GM04503 (cell line): Measurements from ENCODE around the gene MAPK8IP3.

ENCODE experiments used
- DNase-seq: peaks from one replicate; pipeline ENCODE4 v3.0.0-alpha.2; 2012; ENCODE audit warnings: low read depth

The MAPK8IP3 gene

GRCh38 chr16:1762196-1762878 is 56.3 kb downstream of the MAPK8IP3 start:
- no peak for DNase-seq

DNA sequence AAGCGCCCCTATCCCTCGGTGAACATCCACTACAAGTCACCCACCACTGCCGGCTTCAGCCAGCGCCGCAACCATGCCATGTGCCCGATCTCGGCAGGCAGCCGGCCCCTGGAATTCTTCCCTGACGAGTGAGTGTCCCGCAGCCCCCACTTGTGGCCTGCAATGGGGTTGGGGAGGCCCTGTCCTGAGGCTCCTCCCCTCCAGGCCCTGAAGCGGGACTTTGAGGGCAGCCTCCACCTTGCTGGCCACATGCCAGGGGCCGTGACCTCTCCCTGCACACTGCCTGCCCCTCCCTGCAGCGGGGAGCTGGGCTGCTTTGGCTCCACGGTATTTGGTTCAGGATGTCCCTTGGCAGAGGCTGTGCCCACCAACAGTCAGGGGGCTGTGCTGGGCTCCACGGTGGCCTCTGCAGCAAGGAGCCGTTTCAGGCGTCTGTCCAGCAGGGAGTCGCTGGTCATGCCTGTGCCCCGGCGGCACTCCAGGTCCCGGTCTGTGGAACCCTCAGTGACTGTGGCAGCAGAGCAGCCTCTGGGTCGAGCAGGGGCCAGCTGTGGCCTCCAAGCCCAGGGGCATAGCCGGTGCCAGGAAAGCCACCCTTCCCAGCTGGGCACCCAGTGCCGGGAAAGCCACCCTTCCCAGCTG is 57.0 kb downstream of the MAPK8IP3 start:
- DNase-seq: no peak

- DNase-seq: no peak
These were observed 57.8 kb downstream of the MAPK8IP3 start for GRCh38 chr16:1763521-1764511.

DNA sequence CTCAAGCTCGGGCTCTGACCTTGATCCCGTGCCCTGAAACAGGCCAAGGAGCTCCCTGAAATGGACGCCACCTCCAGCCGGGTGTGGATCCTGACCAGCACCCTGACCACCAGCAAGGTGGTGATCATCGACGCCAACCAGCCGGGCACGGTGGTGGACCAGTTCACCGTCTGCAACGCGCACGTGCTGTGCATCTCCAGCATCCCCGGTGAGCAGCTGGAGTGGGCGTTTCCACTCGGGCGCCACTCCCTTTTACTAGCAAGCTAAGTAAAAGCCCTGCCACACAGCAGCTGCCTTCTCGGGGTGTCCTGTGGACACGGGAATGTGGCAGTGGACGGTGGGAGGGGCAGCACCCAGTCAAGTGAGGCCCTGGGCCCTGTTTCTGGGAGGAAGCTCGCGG is 59.0 kb downstream of the MAPK8IP3 start:
- no peak for DNase-seq

GRCh38 chr16:1765826-1766225 is 59.8 kb downstream of the MAPK8IP3 start:
- no peak for DNase-seq

GRCh38 chr16:1766231-1766630 is 60.2 kb downstream of the MAPK8IP3 start:
- no peak for DNase-seq

DNA sequence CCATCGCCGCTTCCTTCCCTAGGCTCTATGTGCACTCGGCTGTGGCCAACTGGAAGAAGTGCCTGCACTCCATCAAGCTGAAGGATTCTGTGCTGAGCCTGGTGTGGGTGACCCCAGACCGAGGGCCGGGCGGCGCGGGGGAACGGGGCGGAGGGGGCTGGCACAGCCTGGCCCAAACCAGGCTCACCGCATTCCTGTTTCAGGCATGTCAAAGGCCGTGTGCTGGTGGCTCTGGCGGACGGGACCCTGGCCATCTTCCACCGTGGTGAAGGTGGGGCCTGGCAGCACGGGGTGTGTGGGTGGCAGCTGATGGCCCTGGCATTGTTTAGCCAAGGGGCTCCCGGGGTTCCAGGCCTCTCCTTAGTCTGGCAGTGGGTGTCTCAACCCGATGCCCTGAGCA is 60.7 kb downstream of the MAPK8IP3 start:
- no peak for DNase-seq

DNA sequence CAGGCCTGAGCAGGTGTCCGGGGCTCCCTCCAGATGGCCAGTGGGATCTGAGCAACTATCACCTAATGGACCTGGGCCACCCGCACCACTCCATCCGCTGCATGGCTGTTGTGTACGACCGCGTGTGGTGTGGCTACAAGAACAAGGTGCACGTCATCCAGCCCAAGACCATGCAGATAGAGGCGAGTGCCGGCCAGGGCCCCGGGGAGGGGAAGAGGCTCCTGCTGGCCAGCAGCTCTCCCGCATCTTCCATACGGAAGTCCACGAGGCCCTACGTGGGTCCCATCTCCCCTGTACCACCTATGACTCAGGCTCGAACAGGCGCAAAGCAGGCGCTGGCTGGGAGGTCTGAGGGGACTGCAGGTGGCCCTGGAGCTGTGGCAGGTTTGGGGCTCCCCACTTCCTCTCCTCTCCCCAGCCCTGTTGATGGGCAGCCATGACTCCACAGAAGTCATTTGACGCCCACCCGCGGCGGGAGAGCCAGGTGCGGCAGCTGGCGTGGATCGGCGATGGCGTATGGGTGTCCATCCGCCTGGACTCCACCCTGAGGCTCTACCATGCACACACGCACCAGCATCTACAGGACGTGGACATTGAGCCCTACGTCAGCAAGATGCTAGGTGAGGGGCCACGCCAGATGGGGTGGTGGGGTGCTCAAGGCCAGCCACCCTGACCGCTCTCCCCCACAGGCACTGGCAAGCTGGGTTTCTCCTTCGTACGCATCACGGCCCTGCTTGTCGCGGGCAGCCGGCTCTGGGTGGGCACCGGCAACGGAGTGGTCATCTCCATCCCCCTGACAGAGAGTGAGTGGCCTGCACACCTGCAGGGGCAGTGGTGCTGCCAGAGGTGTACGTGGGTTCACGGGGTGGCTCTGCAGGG is 61.4 kb downstream of the MAPK8IP3 start:
- DNase-seq: no peak

DNA sequence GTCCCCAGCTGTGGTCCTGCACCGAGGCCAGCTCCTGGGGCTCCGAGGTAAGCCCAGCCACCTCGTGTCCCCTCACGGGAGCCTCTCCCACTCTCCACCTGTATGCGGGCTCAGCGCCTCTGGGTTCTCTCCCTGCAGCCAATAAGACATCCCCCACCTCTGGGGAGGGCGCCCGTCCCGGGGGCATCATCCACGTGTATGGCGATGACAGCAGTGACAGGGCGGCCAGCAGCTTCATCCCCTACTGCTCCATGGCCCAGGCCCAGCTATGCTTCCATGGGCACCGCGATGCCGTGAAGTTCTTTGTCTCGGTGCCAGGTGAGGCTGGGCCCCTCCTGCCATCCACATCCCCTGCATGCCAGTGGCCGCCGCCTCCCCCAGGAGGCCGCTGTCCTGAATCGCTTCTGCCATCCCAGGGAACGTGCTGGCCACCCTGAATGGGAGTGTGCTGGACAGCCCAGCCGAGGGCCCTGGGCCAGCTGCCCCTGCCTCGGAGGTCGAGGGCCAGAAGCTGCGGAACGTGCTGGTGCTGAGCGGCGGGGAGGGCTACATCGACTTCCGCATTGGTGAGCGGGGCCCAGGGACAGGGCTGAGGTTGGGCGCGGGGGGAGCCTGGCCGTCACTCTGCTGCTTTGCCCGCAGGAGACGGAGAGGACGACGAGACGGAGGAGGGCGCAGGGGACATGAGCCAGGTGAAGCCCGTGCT is 62.2 kb downstream of the MAPK8IP3 start:
- no peak for DNase-seq

DNA sequence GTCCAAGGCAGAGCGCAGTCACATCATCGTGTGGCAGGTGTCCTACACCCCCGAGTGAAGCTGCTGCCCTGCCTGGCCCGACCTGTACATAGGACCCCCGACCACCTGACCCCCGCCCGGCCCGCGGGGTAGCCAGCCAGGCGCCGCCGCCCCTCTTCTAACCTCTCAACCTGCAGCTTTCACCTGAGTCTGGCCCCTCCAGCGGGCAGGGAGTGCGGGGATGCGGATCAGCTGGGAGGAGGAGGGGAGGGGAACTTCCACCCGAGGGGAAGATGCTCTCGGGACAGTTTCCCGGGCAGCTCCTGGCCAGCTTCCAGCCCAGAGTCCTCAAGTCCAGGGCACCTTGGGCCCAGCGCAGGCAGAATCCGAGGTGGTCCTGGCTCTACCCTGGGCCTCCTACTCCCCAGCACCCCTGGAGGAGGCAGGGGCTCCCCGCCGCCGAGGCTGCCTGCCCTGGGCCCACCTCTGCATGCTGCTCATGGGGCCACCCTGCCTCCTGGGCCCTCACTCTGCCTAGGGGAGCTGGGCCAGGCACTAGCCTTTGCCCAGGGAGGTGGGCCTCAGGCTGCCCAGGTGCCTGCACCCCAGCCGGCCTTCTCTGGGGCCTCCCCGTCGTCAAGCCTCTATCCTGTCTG is 62.9 kb downstream of the MAPK8IP3 start:
- no peak for DNase-seq

- no peak for DNase-seq
These were observed 63.7 kb downstream of the MAPK8IP3 start for GRCh38 chr16:1769402-1770300.

DNA sequence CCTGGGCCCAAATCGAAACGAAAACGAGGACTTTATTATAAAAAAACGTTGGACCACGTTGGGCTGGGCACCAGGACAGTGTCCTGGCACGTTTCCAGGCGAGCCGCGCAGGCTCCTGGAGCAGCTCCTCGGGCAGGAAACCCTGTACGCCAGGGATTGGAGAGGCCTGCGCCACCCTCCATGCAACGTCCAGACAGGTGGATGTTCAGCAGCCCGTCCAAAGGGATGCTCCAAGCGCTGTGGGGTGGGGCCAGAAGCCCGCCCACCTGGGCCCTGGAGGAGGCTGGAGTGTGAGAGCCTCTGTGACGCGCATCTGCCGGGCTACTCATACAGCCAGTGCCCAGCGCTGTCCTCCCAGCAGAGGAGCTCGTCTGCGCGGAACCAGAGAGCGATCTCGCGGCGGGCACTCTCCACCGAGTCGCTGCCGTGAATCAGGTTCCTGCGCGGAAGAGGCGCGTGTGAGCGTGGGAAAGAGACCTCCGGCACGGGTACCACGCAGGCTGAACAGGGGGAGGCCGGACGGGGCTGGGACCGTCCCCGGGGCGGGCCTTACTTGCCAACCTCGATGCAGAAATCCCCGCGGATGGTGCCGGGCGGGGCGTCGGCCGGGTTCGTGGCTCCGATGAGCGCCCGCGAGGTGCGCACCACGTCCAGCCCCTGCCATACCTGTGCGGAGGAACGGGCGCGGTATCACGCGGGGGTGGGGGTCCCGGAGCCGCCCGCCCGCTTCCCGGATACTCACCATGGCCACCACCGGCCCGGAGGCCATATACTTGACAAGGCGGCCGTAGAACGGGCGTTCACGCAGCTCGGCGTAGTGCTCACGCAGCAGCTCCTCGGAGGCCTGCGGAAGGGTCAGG is 64.6 kb downstream of the MAPK8IP3 start:
- DNase-seq: no peak

GRCh38 chr16:1771188-1771863 is 65.3 kb downstream of the MAPK8IP3 start, which contains the start of gene NME3:
TSS of gene NME3 (minus strand) at chr16:1771543. CDS start at chr16:1771534, 9 bp downstream.
- no peak for DNase-seq

GRCh38 chr16:1771864-1772361 is 65.9 kb downstream of the MAPK8IP3 start:
- no peak for DNase-seq

- DNase-seq: no peak
These were observed 66.4 kb downstream of the MAPK8IP3 start, which contains the start of gene EME2 for GRCh38 chr16:1772362-1772907. TSS of gene EME2 (plus strand) at chr16:1772810. CDS start at chr16:1773228, 418 bp downstream.

DNA sequence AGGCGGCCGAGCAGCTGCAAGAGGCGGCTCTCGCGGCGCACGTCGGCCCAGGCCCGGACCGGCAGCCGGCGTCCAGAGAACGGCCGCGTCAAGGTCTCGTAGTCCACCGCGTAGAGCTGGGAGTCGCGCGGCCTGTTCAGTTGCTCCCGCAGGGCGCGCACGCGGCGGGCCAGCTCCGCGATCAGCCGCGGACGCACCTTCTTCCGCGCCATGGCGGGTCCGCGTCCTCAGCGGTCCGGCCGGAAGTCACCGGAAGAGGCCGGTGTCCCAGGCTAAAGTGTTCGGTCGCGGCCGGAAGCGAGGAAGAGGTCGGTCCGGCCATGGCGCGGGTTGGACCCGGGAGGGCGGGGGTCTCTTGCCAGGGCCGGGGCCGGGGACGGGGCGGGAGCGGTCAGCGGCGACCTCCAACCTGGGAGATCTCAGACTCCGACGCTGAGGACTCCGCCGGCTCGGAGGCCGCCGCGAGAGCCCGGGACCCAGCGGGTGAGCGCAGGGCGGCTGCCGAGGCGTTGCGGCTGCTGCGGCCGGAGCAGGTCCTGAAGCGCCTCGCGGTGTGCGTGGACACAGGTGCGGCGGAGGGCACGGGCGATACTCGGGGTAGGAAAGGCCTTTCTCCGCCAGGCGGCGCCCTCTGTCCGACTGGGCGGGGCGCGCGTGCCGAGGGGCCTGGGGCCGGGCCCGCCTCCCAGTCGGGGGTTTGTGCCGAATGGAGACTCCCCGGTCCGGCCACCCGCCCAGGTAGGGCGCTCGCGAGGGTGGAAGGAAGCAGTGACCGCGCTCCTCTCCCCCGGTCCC is 67.1 kb downstream of the MAPK8IP3 start, which contains the start of gene MRPS34:
Gene MRPS34, minus strand, starts transcription at position 227 of the 795 bp plus-strand sequence. Its CDS starts 15 bp downstream, at position 212.
- no peak for DNase-seq
